ENCODE results near the gene KRTAP10-11.

- TF ChIP-seq CTCF (IDR thresholded peaks at IDR 0.05) (no peak), POLR2A (IDR thresholded peaks at IDR 0.05) (no peak)
Measured at GRCh38 chr21:44628707-44629391, 17.4 kb upstream of the KRTAP10-11 start.
